Measurements from ENCODE around the gene ZDBF2.
"Not testable (repeated sequence)": the region's sequence is repeated elsewhere in the genome, so short reads cannot be mapped to it uniquely, and the experiment has no call there.

ZDBF2 gene

DNA sequence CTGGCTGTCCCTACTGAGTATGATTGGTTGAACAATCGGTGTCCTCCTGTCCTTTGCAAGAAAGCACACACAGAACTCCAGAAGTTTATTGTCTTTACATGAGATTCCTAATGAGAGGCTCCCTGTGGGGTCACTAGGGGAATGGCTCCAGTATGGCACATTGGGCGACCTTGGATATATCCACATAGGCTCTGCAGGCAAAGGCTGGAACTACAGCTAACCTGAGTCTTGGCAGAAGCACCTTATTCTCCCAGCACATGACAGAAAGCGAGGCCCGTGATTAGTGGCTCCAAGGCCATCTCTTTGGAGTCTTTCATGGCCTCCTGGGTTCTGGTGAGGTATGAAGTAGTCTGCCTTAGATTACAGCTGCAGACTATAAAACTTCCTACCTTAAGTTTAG, 49.0 kb downstream of the ZDBF2 start:
- no peak for DNase-seq (ENCODE audit: low read depth in 3 of 3, low spot score in 1 of 3)

DNA sequence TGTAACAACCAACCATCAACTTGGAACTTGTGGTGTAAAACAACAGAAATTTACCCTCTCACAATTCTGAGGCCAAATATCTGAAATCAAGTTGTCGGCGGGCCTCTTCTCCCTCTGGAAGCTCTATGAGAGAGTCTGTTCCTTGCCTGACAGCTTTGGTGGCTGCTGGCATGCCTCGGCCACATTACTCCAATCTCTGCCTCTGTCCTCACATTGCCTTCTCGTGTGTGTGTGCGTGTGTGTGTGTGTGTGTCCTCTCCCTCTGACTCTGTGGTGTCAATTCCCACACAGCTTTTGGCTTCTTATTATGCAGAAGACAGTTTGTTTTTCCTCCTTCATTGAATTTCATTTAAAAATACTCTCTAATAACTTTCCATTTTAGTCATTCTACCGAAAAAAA, 50.4 kb downstream of the ZDBF2 start:
- no peak for DNase-seq (ENCODE audit: low read depth in 3 of 3, low spot score in 1 of 3)

DNA sequence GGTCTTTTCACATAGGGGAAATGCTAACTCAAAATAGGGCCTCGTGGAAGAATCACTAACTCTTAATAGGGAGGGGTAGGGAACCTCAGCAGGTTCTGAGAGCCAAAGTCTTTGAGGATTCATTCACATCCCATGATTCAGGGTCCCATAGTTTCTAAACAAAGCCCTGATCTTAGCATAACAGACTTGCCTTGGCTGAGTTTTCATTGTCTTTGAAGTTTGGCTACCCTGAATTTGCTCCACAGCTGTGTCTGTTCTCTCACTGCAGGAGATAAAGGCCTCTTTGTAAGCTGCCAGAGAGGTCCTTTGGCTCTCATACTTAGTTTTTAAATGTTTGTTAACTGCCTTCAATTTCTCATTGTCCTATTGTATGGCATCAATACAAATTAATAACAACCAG, 54.5 kb downstream of the ZDBF2 start:
- DNase-seq (ENCODE audit: low read depth in 3 of 3, low spot score in 1 of 3), result no peak

DNA sequence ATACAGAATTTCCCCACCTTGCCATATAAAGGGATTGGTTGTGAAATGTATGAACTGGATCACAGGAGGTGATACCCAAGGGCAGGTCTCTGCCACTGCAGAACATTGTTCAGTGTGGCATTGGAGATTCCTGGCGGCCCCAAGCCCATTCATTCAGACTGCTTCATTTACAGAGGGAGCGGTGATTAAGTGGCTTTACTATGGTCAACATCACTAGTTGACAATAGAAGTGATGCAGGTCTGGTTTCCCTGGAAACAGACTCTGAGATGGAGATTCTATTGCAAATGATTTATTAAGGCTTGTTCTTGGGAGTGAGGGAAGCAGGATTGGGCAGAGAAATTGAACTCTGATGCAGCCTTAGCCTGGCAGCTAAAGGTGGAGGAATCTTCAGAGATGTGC, 62.4 kb downstream of the ZDBF2 start:
- DNase-seq (ENCODE audit: low read depth in 3 of 3, low spot score in 1 of 3), result no peak

DNA sequence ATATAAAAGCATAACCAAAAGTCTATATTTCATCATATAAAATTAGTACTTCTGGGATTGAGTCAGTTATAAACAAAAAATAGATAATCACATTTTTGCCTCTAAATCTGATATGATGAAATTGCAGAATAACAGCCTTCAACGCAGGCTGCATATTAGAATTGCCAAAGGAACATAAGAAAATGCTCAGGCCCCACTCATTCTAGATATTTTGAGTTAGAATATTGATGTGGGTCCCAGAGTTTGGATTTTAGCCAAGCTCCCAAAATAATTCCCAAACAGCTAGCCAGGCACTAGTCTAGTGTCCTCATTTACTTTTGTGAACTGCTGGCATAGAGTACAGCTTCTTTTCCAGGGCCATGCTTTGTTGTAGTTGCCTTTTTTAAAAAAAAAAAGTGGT, 63.5 kb downstream of the ZDBF2 start:
- DNase-seq (ENCODE audit: low read depth in 3 of 3, low spot score in 1 of 3), result no peak

DNA sequence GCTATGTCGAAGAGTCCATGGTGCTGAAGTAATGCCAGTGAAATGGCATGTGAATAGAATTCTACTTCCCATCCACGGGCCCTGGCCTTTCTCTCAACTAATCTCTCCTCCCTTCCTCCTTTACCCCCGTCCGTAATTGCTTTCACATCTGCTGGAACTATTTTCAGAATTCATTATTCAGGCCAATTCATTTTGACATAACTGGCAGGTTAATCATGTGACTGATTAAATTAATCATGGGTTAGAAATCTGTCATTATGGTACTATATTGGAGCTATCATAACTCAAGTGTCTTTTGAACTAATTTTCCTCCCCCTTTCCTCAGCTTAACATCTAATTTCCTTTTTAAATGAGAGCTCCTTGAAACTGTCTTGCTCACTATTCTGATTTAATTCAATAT, 66.9 kb downstream of the ZDBF2 start:
- DNase-seq (ENCODE audit: low read depth in 3 of 3, low spot score in 1 of 3), result no peak

DNA sequence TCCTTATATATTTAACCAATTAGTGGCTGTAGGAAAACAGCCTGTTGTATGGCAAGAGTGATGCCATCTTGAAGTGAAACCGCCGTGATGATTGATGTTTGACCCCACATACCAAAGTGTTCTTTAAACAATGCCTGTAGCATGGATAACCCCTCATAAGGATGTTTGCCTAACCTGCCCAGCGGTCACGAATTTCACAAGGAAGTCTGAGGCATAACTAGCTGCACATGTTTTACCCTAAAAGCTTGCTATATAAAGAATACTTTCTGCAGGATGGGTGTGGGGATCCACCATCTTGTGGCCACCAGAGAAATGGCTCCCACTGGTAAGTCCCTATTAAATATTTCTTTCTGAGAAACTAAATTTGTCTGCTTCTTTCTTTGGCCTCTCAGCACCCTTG, 68.7 kb downstream of the ZDBF2 start:
- no peak for DNase-seq (ENCODE audit: low read depth in 3 of 3, low spot score in 1 of 3)

DNA sequence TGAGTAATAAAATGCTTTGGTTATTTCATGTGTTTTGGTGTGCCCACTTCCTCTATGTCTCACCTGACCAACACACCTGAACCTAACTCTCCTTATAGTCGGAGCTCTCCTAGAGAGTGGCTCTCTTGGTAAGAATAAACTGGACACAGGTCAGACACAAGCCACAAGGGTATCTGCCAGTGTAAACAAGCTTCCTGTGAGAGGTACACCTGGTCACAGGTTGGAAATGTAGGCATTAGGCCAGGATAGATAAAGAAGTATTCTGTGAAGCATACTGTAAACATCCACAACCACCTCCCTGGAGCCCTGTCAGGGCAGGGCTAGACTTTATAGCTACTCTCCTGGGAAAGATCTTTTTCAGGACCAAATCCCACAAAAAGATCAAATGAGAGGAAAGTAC, 69.4 kb downstream of the ZDBF2 start:
- no peak for DNase-seq (ENCODE audit: low read depth in 3 of 3, low spot score in 1 of 3)

DNA sequence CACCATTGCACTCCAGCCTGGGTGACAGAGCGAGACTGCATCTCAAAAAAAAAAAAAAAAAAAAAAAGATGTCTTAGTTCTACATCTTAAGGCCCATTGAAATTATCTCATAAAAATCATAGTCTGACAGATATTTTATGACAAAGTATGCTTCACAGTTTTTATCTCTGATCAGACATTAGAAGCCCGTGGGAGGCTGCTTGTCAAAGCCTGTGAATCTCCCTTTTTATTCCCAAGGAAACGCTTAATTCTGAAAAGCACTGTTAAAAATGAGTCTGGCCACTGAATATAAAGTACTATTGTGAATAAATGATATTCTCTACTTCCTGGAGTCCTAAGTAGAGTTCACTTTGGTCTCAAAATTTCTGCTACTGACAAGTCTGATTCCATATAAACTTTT, 71.1 kb downstream of the ZDBF2 start:
- DNase-seq (ENCODE audit: low read depth in 3 of 3, low spot score in 1 of 3), result no peak

DNA sequence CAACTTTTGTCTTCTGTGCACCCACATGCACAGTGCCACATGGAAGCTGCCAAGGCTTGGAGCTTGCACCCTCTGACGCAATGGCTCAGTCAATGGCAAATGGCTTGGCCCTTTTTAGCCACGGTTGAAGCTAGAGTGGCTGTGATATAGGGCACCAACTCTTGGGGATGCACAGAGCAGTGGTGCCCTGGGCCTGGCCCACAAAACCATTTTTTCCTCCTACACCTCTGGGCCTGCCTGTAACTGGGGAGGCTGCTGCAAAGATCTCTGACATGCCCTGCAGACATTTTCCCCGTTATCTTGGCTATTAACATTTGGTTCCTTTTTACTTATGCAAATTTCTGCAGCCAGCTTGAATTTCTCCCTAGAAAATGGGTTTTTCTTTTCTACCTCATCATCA, 74.9 kb downstream of the ZDBF2 start:
- no peak for DNase-seq (ENCODE audit: low read depth in 3 of 3, low spot score in 1 of 3)

DNA sequence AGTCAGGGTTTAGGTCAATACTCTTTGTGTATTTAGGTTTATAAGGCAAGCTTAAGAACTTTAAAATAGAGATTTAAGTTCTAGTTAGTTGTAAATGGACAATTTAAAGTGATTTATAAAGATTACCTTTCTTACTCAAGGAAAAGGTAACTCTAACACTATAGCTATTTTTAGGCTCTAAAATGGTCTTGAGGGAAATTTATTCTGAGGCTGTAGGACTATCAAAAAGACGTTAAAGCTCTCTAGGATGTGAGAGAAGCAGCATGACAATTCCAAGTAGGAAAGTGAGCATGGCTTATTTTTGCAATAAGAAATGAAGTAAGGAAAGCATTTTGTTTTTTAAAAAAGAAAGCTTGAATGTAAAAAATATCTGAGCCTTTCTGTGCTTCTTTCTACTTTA, 78.1 kb downstream of the ZDBF2 start:
- no peak for DNase-seq (ENCODE audit: low read depth in 3 of 3, low spot score in 1 of 3)

DNA sequence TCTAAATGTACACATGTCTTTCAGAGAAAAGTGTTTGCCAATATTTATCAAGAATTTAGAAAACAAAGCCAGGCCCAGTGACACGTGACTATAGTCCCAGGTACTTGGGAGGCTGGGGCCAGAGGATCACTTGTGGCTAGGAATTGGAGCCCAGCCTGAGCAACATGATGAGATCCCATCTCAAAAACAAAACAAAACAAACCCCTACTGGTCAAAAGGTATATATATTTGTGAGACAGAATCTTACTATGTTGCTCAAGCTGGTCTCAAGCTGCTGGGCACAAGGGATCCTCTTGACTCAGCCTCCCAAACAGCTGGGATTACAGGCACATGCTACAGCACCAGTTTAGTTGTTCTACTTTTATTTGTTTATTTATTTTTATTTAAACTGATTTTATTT, 79.2 kb downstream of the ZDBF2 start:
- no peak for DNase-seq (ENCODE audit: low read depth in 3 of 3, low spot score in 1 of 3)

DNA sequence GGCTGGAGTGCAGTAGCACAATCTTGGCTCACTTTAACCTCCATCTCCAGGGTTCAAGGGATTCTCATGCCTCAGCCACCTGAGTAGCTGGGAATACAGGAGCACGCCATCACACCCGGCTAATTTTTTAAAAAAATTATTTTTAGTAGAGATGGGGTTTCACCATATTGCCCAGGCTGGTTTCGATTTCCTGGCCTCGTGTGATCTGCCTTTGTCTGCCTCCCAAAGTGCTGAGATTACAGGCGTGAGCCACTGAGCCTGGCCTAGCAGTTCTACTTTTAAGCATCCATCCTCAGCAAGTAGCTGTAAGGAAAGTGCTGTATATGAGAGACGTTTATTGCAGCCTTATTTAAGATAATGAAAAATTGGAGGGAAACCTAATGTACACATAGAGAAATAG, 79.7 kb downstream of the ZDBF2 start:
- DNase-seq (ENCODE audit: low read depth in 3 of 3, low spot score in 1 of 3), result no peak

DNA sequence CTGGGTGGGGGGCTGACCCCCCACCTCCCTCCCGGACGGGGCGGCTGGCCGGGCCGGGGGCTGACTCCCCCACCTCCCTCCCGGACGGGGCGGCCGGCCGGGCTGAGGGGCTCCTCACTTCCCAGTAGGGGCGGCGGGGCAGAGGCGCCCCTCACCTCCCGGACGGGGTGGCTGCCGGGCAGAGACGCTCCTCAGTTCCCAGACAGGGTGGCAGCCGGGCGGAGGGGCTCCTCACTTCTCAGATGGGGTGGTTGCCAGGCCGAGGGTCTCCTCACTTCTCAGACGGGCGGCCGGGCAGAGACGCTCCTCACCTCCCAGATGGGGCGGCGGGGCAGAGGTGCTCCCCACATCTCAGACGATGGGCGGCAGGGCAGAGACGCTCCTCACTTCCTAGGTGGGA, 82.4 kb downstream of the ZDBF2 start:
- not testable (repeated sequence) for DNase-seq (ENCODE audit: low read depth in 3 of 3, low spot score in 1 of 3)

DNA sequence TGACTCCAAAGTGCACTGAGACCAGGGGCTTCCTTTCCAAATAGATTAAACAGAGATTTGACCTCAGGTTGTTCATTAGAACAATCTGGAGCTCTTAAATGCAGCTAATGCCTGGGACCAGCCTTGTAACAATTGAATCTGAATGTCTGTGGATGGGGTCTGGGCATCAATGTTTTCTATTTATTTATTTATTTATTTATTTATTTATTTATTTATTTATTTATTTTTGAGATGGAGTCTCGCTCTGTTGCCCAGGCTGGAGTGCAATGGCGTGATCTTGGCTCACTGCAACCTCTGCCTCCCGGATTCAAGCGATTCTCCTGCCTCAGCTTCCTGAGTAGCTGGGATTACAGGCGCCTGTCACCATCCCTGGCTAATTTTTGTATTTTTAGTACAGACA, 86.4 kb downstream of the ZDBF2 start:
- DNase-seq (ENCODE audit: low read depth in 3 of 3, low spot score in 1 of 3), result not testable (repeated sequence)

DNA sequence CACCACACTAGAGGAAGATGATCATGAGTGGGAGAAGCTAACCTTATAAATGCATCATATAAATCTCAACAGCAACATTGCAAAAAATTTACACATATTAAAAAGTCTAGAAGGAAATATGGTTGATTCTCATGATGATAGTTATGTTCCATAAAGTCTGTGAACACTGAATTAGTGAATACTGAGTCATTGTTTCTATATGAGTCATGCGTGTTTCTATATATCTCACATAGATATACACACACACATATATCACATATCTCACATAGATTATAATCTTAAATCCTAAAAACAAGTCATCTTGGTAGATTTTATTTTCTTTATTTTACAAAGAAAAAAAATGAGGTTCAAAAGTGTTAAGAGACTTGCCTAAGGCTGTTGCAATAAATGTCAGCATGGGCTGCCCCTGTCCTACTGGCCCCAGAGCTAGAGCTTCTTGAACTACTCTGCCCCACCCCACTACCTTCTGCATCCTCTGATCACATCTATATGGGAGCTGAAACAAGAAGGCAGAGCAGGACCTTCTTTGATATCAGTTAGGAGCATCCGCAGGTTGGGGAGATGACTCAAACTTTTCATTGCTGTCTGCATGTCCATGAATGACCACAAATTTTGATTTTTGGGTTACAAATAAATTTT, 87.1 kb downstream of the ZDBF2 start:
- no peak for DNase-seq (ENCODE audit: low read depth in 3 of 3, low spot score in 1 of 3)

Measured in stimulated activated CD4-positive, alpha-beta T cell treated with anti-CD3 and anti-CD28 coated beads, TNF-alpha, amount 100 ng/mL, for 1 hour (primary cell).